ENCODE measurements around the gene SCGB3A2.

Gene SCGB3A2, protein sequence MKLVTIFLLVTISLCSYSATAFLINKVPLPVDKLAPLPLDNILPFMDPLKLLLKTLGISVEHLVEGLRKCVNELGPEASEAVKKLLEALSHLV

DNA sequence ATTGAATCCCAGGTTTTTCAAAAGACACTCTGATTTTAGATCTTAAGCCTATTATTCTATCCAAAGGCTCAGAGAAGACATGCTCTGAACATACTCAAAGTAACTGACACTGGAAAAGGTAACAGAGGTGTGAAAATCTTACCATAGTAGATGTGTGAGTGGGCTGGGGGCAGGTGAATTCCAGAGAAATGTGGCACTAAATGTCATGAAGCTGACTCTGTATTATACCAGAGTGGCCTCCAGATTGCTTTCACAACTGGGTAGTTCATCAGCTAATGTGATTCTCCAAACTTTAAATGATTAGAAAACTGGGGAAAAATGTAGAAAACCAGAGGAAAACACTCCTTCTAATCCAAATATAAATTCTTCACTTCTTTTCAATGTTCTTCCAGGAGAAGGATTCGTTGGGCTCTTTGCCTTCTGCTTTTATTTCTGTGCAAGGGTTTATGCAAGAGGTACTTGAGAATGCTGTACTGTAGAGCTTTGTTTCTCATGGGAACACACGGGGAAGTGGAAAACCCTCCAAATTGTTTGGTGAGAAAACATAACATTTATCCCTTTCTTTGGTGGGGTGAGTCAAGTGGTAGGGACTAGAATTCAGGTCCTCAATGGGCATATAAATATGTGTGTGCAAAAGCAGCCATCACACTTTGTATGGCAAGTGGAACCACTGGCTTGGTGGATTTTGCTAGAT, at the start of gene SCGB3A2:
TSS of gene SCGB3A2 (plus strand) at position 646 of the 694 bp plus-strand sequence. CDS start 93 bp downstream, outside the sequence.
- DNase-seq: no peak

DNA sequence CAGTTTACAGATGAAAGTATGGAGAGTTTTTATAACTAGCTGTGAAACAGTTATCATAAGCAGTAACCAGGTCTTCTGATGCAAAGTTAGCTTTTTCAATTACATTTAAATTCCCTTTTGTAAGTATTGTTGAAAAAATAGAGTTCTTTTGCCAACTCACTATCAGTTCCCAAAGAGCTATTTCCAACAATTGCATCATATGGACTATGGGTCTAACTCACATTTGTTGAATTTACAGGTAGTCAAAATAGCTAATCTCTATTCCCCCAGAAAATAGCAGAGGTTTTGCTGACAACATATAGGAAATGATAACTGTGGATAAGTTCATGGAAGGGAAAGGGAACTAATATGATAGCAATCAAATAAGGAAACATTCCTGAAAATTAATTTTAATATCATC, 48.5 kb upstream of the SCGB3A2 start:
- DNase-seq: no peak

DNA sequence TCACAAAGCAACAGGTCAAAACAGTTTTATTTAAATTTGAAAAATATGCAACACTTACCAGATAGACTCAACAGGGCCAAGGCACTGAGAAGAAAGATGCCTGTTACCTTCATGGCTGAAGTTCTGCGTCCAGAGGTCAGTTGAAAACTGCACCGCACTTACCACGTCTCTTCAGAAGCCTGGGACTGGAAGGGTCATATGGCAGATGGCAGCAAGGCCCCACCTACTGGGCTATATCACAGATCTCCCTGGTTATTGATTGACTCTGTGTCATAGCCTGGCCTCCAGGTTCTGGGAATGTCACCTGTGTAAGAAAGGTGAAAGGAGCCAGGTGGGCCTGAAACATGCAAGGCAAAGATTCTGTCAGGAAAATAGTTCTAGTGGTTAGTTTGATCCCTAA, 47.0 kb upstream of the SCGB3A2 start, which contains the start of gene SPINK1:
TSS of gene SPINK1 (minus strand) at position 207 of the 400 bp plus-strand sequence. CDS start at position 113, 94 bp downstream.
- DNase-seq: no peak

DNA sequence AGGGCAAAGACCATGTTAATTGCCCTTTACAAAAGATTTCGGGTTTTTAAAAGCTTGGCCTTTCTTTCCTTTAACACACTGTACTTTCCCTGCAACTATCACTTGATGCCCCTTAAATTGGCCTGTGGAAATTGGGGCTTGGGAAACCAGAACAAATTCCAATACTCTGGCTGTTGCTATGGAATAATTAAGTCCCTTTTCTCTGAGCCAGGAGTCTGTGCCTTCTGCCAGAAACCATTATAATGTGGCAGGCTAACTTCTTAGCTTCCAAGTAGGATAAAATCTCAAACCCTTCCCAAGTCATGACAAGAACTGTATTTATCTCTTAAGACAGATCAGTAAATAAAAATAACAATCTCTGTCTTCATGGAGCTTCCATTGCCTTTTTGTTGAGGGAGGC, 46.0 kb upstream of the SCGB3A2 start:
- no peak for DNase-seq

DNA sequence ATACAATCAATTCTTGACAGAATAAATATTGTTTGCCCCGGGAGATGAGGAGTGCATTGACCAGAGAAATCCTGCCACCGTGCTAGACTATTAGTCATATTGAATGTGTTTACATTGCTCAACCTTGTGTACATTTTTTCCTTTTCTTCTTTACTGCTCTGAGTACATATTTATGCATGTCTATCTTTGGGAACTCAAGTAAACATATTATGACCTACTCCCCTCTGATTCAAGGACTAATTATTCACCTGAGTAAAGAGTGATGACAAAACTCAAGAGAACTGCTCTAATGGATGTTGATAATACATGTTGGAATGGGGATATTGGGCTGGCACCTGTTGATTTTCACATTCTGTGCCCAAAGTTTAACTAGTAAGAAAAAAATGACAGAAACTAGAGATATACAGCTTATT, 43.1 kb upstream of the SCGB3A2 start:
- DNase-seq: no peak

DNA sequence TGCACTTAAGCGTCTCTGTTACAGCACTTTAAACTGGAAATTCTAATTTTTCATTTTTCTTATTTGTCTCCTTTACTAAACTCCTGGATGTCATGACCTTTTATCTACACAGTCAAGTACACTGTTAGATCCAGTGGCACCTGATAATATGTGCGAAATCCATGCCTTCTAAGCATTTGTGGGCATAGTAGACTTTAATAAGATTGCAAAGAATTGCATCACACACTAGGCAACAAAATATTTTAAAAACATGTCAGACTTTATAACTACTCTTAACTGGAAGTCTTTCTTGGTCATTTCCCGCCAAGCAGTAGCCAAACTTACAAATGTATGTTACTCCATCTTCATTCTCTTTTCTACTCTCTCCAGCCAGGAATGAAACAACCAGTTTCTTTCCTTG, 42.1 kb upstream of the SCGB3A2 start:
- DNase-seq: no peak

DNA sequence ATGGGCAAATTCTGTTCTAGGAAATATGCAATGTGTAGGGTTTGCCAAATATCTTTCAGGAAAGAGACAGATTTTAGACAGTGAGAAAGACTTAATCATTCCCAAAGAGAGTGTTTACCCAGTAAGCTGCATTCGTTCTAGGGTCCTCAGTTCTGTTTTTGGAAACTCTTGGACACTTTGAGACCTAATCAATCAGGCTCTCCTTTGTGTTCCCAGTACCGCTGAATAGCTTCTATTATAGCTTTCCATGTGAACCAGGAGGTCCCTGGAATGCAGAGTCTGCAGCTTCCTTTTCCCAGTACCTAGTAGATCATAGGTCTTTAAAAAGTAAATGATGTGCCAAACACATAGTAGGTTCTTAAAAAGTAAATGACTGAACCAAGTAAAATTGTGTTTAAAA, 35.6 kb upstream of the SCGB3A2 start:
- no peak for DNase-seq

DNA sequence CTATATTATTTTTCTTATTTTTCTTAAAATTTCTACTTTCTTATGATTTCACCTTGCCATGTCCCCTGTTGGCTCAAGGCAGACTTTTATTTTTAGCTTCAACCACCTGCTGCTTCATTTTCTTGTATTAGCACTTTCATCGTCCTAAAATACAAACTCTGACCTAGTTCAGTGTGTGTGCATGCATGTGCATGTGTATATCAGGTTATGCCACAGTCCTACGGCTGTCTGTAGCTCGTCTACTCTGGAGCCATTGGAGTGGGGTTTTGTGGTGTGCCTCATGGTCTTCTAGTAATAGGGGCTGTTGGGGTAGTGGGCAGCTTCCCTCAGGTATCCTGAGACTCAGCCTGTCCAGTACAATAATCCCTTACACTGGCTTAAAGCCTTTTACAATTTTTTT, 33.7 kb upstream of the SCGB3A2 start:
- DNase-seq: no peak

DNA sequence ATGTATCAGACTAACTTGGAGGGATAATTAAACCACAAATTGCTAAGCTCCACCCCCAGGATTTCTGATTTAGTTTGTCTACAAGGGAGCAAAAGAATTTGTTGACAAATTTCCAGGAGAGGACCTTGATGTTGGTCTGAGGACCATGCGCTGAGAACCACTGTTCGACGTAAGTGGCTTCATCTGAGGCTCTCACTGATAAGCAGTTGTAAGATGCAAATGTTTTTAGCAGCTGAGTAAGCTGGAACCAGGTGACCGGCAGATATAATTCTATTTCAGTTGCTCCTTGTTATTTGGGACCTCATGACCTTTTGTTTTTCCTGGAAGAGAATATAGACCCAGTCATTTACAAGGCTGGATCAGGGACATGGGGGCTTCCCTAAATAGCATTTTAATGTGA, 32.9 kb upstream of the SCGB3A2 start:
- no peak for DNase-seq

DNA sequence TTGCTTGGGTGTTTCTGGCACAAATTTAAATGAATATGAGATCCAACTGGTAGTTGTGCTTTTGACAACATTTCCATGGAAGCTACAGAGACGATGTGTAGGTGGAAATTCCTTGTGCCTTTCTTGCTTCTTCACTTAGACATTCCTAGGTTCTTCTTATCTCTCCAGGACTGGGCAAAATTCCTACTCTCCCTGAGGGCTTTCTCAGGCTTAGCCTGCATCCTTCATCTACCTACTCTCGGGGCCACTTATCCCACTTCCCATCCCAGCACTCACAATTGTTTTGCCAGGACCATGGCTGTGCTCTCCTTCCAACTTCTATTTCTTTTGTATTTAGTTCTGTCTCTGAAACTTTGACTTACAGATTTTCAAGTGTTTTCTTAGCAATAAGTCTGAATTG, 29.3 kb upstream of the SCGB3A2 start:
- no peak for DNase-seq

DNA sequence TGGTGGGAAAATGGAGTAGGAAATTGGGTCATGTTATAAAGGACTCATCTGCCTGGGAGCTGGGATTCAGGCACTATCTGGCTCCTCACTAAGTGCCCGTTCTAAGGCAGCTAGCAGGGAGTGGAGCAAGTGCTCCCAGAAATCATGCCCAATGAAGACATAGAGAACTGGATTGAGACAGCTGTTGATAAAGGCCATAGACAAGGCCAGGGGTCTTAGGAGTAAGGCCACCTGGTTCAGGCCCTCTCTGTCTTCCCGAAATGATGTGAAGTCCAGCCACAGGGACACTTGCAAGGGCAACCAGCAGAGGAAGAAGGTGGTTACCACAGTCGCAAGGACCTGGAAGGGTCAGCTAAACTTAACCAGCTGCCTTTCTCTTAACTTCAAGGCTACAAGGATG, 26.9 kb upstream of the SCGB3A2 start:
- no peak for DNase-seq

DNA sequence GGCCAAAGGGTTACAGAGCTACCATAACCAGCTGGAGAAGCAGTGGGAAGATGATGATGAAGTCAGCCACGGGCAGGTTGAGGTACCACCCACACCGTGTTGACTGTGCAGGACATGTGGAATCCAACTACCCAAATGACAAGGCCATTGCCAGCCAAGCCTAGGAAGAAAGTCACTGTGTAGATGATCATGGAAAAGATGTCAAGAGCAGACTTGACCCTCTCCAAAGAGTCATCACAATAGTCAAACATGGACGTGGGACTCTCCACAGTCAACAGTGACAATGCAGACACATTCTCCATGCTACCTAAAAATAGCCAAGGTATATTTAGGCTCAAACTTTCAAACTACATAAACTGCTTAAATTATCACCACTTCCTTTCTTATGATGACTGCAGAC, 26.1 kb upstream of the SCGB3A2 start:
- DNase-seq: no peak

DNA sequence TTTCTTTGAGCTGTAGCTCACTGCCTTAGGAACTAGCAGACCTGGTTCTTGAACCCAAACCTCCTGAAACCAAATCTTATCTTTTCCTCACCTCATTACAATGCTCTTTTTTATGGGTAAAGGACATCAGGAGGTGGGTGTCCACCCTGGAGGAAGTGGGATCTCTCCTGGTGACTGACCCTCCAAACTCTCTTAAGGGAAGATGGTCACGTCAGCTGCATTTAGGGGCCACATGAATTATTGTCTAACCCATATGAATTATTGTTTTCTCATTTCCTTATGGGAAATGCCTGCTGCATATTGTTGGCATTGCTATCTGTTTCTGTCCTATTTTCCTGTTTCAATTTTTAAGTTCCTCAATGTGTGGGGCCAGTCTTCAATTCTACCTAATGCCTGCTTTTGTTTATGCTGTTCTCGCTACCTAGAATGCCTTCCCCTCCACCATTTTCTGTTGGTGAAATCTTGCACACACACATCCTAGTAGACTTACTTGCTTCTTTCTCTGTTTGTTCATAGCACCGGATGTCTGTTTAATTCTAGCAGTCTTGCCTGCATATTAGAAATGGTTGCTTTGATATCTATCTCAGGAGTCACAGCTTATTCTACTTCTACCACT, 25.0 kb upstream of the SCGB3A2 start:
- no peak for DNase-seq

DNA sequence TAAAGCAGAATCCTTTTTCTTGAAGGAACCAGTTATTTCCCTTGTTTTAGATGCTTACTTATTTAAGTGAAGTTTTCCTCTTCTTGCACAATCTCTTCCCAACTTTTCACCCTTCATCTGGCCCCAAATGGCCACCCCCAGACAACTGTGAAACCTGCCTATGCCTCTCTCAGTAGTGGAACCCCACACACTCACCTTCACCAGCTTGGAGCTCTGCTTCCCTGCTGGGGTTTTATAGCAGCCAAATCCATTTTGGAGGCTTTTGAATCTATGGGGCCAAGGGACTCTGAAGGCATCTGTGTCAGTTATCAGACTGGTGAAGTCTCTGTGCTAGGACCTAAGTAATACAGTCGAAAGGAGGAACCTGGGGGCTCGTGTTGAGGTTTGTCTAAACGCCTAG, 24.2 kb upstream of the SCGB3A2 start:
- no peak for DNase-seq

DNA sequence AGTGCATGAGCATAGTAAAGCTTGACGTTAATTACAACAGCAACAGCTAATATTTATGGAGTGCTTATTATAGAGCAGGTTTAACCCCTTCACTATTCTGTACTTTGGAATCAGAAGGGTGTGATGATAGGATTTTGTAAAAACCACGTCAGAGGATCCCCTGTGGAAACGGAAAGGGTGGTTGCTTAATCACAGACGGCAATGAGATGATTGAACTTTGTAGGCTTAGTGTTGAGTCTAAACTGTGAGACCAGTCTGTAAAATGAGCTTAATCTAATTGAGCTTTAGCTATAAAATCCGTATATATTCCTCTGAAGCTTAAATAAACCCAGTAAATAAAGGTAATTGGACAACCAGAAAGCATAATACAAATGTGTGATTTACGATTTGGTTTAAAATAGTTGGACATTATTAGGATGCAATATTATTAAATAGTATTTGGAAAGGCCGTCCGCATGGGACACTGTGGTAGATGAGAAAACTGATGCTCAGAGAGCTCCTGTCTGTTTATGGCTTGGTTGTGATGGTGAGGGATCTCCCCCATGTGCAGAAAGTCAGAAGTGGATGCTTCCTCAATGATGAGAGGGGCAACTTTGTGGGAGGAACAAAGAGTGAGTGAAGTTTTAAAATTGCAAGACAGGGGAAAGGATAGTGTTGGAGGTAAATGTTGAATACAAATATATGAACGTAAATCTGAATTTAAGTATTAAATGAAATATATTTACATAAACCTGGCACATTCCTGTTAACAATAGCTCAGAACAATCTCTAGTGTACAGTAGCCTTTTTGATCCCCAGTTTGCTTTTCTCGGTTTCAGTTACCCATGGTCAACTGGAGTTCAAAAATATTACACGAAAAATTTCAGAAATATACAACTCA, 23.4 kb upstream of the SCGB3A2 start:
- DNase-seq: no peak

DNA sequence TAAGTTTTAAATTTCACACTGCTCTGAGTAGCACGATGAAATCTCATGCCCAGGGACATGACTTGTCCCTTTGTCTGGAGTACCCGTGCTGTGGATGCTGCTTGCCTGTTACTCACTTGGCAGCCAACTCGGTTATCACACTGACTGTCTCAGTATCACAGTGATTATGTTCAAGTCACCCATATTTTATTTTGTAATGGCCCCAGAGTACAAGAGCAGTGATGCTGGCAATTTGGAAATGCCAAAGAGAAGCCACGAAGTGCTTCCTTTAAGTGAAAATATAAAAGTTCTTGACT, 22.8 kb upstream of the SCGB3A2 start:
- no peak for DNase-seq

DNA sequence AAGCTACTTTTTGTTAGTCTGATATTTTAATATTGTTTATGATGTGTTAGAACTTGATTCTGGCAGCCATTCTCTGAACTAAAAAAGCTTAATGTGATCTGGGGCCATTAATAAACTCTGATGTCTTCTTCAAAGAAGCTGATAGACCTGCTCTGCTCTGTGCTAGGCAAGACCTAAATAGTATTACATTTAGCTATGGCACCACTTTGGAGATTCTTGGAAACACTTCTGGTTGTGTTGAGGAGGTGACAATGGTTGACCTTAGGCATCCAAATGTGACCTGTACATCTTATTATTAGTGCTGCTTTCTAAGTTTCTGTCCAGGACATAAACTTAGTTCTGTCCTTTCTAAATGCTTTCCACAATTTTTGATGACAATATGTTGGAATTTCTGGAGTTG, 21.7 kb upstream of the SCGB3A2 start:
- no peak for DNase-seq

DNA sequence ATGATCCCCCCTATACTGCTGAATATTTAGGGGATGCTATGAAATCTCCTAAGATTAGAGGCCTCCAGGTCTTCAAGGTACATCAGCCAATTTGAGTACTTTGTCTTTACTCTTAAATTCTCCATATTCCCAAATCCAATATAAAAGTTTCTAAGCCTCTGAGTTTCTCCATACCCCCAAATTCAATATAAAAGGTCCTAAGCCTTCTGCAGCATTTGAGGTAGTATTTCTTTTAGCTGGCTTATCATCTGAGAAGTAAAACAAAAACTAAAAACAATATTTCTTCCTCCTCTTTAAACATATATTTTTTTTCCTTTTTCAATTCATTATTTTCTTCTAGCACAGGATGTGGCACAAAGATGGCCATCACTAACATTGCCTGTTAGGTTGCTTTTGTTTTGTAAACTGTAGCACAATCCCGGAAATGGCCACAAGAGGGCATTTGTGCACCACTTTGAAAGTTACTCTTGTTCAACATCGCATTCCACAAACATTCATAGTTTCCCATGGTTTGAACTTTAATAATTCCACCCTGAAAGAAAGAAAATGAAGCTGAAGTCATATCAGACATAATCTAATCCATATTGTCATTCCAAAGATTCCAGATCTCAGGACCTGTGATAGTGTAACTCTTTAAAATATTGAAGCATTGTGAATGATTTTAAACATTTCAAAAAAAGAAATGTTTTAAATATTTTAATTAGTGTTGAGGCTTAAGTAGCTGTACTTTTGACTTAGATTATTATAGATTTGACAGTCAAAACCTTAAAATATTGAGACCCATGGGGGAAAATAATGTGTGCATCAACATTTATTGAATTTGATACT, 21.0 kb upstream of the SCGB3A2 start:
- DNase-seq: no peak

DNA sequence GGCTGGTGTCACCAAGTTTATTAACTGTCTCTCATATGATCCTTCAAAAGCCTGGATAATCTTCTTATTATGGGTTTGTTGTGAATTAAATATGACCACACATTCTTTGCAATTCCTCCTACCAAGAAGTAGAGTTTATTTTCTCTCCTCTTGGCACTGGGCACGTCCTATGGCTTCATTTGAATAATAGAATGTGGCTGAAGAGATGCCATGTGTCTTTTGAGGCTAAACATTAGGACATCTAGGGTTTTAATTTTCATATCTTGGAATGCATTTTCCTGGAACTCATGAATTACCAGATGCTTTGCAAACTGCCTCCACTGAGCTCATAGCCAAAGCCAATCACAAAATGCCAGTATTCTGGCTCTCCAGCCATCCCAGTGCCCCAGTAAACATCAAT, 19.9 kb upstream of the SCGB3A2 start:
- no peak for DNase-seq

DNA sequence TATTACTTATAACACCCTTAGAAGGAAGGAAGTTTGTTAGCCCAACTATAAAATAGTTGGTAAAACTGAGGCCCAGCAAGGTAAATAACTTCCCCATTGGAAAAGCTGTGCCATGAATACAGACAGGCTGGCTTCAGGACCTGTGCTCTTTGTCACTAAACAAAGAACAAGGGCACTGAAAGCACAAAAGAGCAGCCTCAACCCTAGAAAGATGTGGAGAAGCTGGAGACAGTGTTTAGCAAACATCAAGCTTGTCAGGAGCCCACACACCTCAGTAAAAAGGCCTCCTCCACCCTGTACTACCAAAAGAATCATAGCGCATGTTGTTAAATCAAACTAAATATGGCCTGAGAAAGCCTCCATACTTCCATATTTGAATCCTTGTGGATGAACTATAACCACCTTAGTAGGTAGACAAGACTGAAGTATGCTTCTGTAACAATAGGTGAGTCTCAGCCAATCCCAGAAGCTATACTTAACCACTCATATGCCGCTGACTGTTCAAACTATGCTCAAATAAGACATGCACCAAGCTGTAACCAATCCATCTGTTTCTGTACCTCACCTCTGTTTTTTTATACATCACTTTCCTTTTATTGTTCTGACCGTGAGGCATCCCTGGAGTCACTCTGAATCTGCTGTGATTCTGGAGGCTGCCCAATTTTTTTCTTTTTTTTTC, 18.4 kb upstream of the SCGB3A2 start:
- DNase-seq: no peak

DNA sequence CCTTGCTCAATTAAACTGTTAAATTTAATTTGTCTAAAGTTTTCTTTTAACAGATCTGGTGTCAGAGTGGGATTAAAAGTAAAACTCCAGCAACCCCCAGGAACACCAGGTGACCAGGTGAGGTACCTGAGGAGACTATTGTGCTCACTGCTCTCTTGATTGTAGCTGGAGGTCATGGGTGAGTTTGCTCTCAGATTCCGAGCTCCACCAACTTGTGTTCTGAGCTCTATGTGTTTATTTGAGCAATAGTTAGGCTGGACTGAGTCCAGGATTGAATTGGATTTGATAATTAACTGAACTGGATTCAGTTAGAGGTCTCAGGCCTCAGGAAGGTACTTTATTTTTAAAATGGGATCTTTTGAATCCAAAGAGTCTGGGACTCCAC, 17.9 kb upstream of the SCGB3A2 start:
- no peak for DNase-seq

DNA sequence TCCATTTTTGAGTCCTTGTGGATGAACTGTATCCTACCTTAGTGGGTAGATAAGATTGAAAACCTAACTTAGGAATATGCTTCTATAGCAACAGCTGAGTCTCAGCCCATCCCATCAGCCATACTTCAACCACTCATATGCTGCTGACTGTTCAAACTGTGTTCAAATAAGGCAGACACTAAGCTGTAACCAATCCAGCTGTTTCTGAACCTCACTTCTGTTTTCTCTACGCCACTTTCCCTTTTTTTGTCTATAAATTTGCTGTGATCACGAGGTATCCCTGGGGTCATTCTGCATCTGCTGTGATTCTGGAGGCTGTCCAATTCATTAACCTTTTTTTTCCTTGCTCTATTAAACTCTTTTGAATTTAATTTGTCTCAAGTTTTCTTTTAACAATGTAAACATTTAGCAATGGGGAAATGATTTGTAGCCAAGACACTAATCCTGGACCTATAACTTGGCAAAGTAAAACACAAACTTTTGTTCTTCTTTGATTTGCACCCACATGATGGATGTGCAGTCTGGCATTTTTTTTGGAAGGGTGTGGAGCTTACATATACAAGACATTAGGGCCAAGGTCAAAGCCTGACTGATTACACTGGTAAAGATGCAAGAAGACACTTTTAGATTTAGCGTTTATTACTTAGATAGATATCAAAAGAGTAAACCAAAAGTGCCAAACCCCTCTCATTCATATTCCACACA, 14.9 kb upstream of the SCGB3A2 start:
- no peak for DNase-seq

Measured in cortex of kidney (tissue), 1 donor.